HG03039 (cell line): Measurements from ENCODE around the gene PDZD2.
"Not testable (repeated sequence)": the region's sequence is repeated elsewhere in the genome, so short reads cannot be mapped to it uniquely, and the experiment has no call there.

Experiments
- ATAC-seq: cut with Tn5 transposase; IDR thresholded peaks from one replicate; pipeline ENCODE4 v1.9.1; 2021; ENCODE audit warnings: mild to moderate bottlenecking, moderate library complexity; ENCODE audit not compliant: unreplicated experiment

Gene PDZD2

DNA sequence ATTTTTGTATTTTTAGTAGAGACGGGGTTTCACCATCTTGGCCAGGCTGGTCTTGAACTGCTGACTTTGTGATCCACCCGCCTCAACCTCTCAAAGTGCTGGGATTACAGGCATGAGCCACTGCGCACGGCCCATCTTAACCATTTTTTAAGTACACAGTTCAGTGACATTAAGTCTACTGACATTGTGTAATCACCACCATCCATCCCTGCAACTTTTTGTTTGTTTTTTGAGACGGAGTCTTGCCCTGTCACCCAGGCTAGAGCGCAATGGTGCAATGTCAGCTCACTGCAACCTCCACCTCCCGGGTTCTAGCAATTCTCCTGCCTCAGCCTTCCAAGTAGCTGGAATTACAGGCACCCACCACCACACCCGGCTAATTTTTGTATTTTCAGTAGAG, 480.0 kb downstream of the PDZD2 start:
- not testable (repeated sequence) for ATAC-seq

DNA sequence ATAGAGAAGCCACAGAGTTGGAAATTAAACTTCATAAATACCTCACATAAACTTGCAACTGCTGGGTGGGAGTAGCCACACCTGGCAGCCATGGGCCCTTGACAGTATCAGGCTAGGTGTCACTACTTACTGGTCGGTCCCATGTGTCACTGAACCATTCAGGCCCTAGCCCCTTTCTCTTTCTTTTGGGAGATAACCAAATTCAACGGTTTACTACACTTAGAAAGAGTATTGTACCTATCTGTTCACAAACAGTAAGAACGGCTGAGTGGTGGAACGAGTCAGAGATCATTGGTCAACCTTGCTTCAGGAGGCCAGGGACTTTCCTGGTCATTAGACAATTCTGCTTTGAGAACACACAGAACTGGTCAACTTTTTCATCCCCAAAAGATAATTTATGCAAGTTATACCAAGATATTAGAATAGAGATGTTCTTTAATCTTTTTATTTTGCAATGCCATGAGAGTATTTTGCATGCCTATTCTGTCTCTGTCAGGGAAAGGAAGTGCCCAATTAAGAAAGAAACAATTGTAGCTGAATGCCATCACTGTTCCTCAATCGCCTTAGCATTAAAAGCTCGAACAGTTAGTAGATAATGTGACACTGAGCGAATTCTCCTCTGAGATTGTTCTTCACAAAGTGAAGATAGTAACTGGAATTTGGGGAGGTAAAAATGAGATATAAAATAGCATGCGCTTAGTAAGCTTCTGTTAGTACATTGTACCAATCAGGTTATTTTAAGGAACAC, 484.3 kb downstream of the PDZD2 start:
- no peak for ATAC-seq

- ATAC-seq: no peak
These were observed 485.2 kb downstream of the PDZD2 start for GRCh38 chr5:32123889-32124676.

DNA sequence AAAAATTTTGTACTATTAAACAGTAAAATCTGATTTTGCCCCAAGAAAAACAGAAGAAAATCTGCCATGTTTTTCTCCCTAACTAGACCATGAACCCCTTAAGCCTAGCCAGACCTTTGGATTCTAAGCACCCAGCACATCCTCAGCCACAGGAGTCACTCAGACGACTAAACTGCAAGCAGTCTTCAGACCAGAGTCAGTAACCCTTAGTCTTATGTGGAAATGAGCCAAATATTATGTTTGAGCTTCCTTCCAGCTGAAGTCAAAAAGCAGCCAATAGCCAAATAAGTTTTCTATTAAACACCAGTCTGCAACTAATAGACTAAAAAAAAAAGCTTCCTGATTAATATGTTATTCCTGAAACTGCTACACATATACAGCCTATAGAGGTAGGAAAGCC, 487.8 kb downstream of the PDZD2 start:
- ATAC-seq: no peak

- no peak for ATAC-seq
These were observed 488.8 kb downstream of the PDZD2 start for GRCh38 chr5:32127711-32128110.

- ATAC-seq: no peak
These were observed 490.2 kb downstream of the PDZD2 start for GRCh38 chr5:32129074-32129598.

DNA sequence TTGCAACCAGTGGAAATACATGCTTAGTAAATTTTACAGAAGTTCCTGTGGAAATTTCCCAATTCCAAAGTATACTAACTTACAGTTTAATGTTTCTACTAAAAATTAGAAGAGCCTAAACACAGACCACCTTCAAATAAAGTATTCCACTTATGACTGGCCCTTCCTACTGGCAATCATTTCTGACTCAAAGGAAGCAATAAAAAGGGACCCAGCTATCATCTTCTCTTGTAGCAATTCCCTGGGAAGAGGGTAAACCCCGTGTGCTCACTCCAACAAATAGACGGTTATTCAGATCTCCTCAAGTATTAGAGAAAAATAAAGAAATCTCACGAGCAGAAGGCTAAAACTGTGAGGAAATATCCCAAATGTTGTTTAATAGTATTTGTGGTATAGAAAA, 491.9 kb downstream of the PDZD2 start:
- no peak for ATAC-seq

- ATAC-seq: no peak
These were observed 492.7 kb downstream of the PDZD2 start for GRCh38 chr5:32131604-32132003.

DNA sequence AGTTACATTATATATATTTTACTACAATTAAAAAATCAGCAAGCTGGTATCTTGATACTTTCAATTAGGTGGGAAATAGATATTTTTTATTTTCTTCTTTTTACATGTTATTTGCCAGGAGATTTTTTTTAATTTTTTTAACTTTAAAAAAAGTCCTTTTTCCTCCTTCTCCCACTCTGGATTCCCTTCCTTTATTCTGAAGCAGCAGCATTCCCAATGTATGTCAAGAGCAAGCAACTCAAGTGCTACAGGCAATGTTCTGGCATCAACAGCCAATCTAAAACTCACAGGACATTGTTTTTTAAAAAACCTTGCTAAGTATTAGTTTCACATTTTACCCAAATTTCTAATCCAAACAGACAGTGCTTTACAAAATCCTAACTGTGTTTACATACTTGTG, 493.8 kb downstream of the PDZD2 start:
- no peak for ATAC-seq

DNA sequence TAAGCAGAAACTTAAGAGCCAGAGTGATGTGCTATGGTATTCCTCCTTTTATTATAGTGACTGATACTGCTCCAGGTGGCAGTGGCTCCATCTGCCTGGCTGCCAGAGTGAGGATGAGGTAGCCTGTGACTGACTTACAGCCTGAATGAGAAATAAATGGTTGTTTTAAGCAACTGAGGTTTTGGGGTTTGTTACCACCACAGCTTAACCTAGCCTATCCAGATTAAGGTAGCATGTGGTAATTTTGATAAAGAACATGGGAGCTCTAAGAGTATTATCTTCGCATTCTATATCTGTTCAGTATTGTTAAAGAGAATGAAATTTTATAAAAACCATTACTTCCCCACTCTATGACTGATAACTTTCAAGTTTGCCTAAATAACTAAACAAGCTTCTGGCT, 496.2 kb downstream of the PDZD2 start:
- ATAC-seq: no peak

DNA sequence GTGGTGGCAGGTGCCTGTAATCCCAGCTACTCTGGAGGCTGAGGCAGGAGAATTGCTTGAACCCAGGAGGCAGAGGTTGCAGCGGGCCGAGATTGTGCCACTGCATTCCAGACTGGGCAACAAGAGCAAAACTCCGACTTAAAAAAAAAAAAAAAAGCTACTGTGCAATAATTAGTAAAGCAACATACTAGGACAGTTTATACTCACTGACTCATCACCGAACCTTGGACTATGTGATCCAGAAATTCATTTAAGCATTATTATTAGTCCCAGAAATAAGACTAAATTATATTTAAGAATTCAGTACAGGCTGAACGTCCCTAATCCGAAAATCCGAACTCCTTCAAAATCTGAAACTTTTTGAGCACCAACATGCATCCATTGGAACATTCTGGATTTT, 497.4 kb downstream of the PDZD2 start:
- no peak for ATAC-seq

DNA sequence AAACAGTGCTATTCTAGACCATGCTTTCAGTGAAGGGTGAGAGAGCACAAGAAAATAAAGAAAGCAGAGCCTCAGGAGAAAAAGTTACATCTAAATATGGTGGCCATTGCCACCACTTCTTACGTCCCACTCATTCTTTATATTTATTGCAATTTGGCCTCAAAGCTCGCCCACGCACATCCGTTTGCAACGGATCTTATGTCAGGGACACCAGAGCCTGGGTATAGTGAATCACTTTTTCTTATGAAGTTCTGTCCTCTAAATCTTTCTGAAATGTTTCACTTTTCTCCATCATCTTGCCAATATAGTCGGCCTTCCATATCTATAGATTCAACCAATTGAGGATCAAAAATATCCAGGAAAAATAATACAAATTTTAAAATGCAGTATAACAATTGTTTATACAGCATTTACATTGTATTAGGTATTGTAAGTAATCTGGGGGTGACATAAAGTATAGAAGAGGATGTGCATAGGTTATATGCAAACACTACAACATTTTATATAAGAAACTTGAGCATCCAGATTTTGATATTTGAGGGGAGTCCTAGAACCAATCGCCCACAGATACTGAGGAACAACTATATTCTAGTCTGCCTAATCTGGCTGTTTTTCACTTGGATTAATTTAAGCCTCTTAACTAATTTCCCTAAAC, 500.0 kb downstream of the PDZD2 start:
- no peak for ATAC-seq

DNA sequence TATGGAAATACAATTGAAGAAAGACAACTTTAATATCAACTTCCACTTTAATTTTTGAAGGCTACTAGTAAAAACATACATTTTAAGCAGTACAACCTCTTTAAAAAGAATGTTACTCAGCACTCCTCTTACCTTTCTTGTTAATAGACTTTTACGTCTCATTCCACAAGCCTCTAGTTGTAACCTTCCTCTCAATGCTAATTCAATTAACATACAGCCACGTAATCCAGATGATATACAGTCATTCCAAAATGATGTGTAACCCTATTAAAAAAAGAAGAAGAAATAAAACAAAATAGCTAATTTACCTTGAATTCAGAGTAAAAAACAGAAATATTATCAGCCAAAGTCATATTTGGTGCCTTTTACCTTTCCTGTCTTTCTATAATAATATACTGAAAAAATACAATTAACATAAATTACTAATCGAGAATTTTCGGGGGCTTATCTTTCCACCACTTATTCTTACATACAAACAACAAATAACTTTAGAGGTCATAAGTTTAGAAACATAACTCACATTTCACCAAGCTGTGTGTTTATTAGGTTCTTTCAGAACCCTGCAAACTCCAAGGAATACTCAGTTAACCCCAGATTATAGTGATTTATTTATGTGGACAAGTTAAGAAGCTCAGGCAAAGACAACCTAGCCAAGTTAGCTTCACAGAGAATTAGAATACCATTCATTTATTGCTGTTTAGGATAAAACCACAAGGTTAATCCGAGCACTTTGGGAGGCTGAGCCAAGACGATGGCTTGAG, 504.9 kb downstream of the PDZD2 start:
- no peak for ATAC-seq

DNA sequence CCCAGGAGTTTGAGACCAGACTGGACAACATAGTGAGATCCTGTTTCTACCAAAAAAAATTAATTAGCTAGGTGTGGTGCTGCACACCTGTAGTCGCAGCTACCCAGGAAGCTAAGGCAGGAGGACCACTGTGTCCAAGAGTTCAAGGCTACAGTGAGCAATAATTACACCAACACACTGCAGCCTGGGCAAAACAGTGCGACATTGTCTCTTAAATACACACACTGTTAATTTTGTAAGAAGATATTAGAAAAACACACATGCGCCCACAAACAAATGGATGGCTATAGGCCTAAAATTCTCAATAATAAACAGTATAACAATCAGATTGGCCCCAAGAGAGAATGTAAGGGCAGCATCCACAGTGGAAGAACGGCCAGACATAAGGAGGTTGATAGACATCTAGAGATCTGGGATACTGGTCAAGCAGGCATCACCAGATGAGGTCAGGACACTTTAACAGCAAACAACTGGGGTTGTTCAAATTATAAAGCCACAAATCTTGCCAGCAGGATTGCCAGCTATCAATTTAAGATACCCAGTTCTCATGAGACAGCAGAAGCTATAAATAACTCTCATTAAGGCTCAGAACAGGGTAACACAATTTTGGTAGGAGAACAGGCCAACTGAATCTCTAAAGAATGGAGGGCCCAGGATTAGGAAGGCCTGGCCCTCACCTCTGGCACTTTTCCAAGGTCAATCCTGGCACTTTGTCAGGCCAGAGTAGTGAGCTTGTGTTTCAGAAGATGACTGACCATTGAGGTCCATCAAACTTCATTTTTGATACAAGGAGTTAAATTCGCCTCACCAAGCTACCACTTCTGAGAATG, 505.7 kb downstream of the PDZD2 start:
- no peak for ATAC-seq

- no peak for ATAC-seq
These were observed 506.4 kb downstream of the PDZD2 start for GRCh38 chr5:32145378-32145777.

GRCh38 chr5:32147236-32147635, 508.3 kb downstream of the PDZD2 start:
- ATAC-seq: no peak

DNA sequence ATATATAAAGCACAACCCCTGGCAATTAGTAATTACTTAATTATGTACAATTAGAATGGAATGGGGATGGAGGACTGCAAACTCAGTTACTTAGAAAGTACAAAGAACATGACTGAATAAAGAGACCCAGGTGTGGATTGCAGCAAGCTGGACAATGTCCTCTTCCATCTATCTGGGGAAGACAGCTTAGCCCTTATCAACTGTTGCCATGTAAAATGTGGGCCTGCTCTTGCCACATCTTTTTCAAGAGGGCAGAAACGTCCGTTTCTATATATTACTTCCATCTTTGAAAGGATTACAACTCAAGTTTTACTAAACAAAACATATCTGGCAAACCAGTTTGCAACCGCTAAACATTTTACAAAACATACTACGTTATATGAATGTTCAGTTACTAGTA, 509.0 kb downstream of the PDZD2 start:
- no peak for ATAC-seq

GRCh38 chr5:32150366-32150765, 511.4 kb downstream of the PDZD2 start:
- no peak for ATAC-seq

DNA sequence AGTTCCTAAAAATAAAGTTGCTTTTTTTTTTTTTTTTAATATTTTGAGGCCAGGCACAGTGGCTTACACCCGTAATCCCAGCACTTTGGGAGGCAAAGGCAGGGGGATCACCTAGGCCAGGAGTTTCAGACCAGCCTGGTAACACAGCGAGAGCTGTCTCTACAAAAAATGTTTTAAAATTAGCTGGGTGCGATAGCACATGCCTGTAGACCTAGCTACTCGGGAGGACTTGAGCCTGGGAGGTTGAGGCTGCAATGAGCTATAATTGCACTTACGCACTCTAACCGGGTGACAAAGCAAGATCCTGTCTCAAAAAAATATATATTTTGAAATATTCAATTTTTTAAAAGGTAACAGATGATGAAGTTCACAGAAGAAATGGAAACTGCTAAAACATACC, 512.3 kb downstream of the PDZD2 start:
- ATAC-seq: no peak

- no peak for ATAC-seq
These were observed 514.8 kb downstream of the PDZD2 start for GRCh38 chr5:32153723-32154122.
